VCaP (cell line): ENCODE data around the gene DIAPH1.

Source experiments
- H3K27ac ChIP-seq: fragments of 450-650 bp; 2 replicates; pipeline ENCODE4 v1.5.1; 2017
- TF ChIP-seq, protein P1 (sequence below): fragments of 450-650 bp; conservative IDR thresholded peaks from 2 replicates; pipeline ENCODE4 v1.5.1; 2017; ENCODE audit warnings: mild to moderate bottlenecking, moderate library complexity

The DIAPH1 gene

DNA sequence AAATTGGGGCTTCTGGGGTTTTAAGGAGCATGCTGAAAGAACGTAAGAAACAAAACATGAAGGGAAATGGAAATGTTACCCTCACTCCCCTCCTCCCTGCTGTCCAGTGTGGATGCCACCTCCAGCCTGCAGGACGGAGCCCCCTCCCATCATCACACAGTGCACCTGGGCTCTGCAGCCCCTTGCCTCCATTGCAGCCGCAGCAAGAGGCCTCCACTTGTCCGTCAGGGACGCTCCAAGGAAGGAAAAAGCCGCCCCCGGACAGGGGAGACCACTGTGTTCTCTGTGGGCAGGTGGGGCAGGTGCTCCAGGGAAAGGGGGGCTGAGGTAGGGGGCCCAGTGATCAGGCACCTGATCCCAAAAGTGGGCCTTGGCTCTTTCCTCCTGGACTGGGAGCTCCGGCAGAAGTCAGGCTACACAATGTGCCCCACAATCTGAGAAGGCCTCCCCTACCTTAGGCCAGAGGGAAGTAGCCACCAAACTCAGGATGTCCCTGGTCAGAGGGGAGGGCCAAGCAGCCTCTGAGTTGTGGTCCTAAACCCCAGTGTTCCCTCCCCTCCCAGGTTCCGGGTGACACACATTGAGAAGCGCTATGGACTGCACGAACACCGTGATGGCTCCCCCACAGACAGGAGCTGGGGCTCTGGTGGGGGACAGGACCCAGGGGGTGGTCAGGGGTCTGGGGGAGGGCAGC, 20.7 kb upstream of the DIAPH1 start:
- no peak overlapping the region for H3K27ac ChIP-seq
- TF ChIP-seq, protein P1, sequence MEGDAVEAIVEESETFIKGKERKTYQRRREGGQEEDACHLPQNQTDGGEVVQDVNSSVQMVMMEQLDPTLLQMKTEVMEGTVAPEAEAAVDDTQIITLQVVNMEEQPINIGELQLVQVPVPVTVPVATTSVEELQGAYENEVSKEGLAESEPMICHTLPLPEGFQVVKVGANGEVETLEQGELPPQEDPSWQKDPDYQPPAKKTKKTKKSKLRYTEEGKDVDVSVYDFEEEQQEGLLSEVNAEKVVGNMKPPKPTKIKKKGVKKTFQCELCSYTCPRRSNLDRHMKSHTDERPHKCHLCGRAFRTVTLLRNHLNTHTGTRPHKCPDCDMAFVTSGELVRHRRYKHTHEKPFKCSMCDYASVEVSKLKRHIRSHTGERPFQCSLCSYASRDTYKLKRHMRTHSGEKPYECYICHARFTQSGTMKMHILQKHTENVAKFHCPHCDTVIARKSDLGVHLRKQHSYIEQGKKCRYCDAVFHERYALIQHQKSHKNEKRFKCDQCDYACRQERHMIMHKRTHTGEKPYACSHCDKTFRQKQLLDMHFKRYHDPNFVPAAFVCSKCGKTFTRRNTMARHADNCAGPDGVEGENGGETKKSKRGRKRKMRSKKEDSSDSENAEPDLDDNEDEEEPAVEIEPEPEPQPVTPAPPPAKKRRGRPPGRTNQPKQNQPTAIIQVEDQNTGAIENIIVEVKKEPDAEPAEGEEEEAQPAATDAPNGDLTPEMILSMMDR: no peak

DNA sequence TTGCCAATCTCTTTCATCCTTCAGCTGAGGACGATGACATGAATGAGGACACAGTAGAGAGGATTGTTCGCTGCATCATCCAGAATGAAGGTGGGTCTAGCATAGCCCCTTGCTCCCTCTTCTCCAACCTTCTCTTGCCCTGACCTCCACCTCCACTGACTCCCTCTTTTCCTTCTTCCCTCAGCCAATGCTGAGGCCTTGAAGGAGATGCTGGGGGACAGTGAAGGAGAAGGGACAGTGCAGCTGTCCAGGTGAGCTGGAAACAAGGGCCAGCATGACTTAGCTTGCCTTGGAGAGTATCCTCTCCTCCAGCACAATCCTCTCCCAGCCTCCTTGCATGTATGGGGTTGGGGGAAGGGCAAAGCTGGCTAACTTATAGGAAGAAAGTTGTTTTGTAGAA, 20.0 kb upstream of the DIAPH1 start:
- H3K27ac ChIP-seq: peak overlapping the region; percentile 93

DNA sequence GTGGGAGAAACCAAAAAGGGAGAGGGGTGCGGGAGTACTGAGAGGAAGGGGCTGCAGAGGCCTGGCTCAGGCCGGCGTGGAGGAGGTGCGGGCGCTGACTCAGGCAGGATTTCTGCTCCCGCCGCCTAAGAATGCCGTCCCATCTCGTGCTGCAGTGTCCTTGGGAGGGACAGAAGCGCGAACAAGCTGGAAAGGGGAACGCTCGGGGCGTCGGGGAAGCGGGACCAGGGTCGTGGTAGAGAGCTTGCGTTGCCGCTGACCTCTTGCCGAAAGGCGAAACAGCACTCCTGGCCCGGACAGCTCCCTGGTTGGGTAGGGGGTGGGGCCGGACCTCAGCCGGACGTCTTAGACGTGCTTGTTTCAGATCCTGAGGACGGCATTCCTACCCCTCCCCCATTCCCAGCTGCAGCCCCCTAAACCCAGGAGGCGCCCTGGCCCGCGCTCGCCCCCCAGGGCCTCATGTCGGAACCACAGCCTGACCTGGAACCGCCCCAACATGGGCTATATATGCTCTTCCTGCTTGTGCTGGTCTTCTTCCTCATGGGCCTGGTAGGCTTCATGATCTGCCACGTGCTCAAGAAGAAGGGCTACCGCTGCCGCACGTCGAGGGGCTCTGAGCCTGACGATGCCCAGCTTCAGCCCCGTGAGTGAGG, 19.1 kb upstream of the DIAPH1 start:
- peak overlapping the region; percentile 93 for H3K27ac ChIP-seq
- TF ChIP-seq, protein P1: peak; percentile 64

More for the DNA sequence above, 20.0 kb upstream of the DIAPH1 start:
- TF ChIP-seq, protein P1: no peak

DNA sequence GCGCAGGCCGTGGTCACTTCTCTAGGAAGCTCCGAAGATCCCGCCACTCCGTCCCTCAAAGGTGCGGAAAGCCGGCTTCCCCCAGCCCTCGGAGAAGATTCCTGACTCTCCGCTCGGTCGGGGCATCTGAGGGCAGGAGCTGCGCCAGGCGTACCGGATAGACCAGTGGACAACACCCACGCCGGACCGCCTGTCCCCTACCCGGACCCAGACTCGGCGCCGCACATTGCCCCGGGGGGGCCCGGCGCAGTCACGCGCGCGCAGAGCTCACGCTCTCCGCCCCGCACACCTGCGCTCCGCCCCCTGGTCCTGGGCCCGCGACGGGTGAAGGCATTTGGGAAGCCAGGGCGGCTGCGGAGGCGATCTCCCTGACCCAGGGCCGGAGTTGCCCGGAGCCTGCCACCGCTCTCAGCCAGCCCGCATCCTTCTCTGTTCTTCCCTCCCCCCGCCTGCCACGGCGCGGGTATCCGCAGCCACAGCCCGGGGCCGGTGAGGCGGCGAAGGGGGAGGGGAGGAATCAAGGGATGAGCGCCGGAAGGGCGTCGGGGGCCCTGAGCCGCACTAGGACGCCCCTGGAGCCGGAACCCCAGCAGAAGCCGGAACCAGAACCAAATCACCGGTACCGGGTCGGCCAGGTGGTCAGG, 18.4 kb upstream of the DIAPH1 start:
- TF ChIP-seq, protein P1: no peak
- H3K27ac ChIP-seq: peak overlapping the region; percentile 93

DNA sequence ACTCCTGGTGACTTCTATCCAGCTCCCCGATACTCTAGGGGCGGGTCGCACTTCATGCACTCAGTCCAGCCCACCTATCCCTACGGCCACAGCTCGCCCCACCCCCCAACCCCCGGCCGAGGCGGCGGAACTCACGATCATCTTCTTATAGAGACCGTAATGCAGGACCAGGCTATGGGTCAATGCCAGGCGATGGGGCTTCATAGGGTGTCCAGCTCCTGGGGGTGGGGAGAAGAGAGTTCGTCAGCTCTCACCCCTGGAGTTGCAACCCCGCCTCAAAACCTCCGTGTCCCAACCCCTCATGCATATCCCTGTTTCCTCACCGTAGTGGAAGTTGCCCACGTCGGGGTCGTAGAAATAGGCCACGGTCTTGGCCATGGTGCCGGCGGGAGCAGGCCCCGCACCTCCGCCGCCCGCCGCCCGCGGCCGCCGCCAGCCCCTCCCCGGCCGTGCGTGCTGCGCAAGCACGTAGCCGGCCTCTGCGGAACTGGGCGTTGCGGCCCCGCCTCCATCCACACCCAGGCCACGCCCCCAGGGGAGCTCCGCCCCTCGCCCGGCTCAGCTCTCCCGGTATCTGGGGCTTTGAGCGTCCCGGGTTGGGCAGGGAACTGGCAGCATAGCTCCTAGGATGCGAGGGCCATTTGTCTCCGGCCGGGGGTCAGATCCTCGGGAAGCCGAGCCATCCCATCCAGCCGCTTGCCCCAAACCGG, 17.8 kb upstream of the DIAPH1 start, which contains the start of the genes HDAC3 and RELL2:
Gene HDAC3, minus strand, starts transcription at position 437 of the 710 bp plus-strand sequence. Its CDS starts 59 bp downstream, at position 378.
Gene RELL2, plus strand, starts transcription at position 585 of the 710 bp plus-strand sequence. CDS start 1,229 bp downstream, outside the sequence.
- TF ChIP-seq, protein P1: no peak
- H3K27ac ChIP-seq: peak within 1 kb of the TSS; percentile 93

DNA sequence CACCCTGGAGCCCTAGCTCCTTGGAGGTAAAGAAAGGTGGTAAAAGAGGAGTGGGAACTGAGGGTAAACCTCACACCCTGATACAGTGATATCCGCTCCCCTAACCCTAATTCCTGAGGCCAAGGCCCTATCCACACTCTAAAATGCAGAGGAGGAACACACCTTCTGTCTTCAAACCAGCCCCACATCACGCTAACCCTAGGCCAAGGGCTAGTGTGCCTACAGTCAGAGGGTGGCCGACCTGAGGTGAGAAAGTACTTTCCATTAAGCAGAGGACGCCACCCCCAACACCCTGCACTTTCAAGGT, 17.3 kb upstream of the DIAPH1 start:
- peak overlapping the region; percentile 93 for H3K27ac ChIP-seq
- TF ChIP-seq, protein P1: no peak

DNA sequence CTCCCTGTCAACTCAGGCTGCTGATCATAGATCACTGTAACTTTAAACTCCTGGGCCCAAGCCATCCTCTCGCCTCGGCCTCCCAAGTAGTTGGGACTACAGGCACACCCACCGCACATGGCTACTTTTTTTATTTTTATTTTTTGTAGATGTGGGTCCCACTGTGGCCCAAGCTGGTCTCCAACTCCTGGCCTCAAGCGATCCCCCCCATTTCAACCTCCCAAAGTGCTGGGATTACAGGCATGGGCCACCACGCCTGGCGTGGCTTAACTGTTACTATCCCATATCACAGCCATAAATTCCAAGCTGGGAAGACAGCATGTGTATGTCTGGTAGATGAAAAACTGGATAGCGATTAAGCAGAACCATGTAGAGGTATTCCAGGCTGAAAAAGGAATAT, 16.8 kb upstream of the DIAPH1 start:
- peak overlapping the region; percentile 93 for H3K27ac ChIP-seq
- TF ChIP-seq, protein P1: no peak
